Suprapubic skin (tissue), 4 donors: Measurements from ENCODE around the gene MAD1L1. TPM values are rescaled to one million over a fixed set of nuclear protein-coding genes. Genes with fewer than 3 reads are reported as not detected.
A peak's percentile ranks its signal among the peaks of the same experiment; 100 is the strongest.

Experiments
- DNase-seq, 2 donors: peaks; one replicate each; pipeline ENCODE4 v3.0.0-alpha.2; 2019; ENCODE audit warnings: low spot score in 2 of 2
- H3K27ac ChIP-seq: fragments of 200-600 bp; sonication (generic); one replicate; pipeline ENCODE4 v1.5.1; 2019
- H3K27me3 ChIP-seq: fragments of 200-600 bp; sonication (generic); one replicate; pipeline ENCODE4 v1.5.1; 2019
- H3K36me3 ChIP-seq: fragments of 200-600 bp; sonication (generic); one replicate; pipeline ENCODE4 v1.5.1; 2019
- H3K4me1 ChIP-seq: fragments of 200-600 bp; sonication (generic); one replicate; pipeline ENCODE4 v1.5.1; 2019
- H3K4me3 ChIP-seq: fragments of 200-600 bp; sonication (generic); one replicate; pipeline ENCODE4 v1.5.1; 2019; ENCODE audit warnings: mild to moderate bottlenecking
- H3K9me3 ChIP-seq: fragments of 200-600 bp; sonication (generic); one replicate; pipeline ENCODE4 v1.5.1; 2019
- EP300 ChIP-seq: sonication (generic); formaldehyde crosslinking; IDR thresholded peaks from one replicate; pipeline ENCODE4 v1.6.1; 2017; ENCODE audit warnings: antibody characterized with exemption
- POLR2A ChIP-seq, 2 donors: fragments of 450-650 bp; IDR thresholded peaks; one replicate each; pipeline ENCODE4 v1.6.1; 2017; ENCODE audit warnings: antibody characterized with exemption in 2 of 2, mild to moderate bottlenecking in 2 of 2, moderate library complexity in 2 of 2
- POLR2AphosphoS5 ChIP-seq, 3 donors: sonication (generic); formaldehyde crosslinking; IDR thresholded peaks; one replicate each; pipeline ENCODE4 v1.6.1; 2017; ENCODE audit warnings: antibody characterized with exemption in 3 of 3
- WGBS: methylation state at CpG from one replicate; pipeline ENCODE4 v1.1.5; 2018; 5-methylcytosine and 5-hydroxymethylcytosine counted together
- total RNA-seq, 4 donors: library from RNA; depleted of rRNA; stranded (reverse); fragments of >200 nt; gene quantifications; one replicate each; pipeline ENCODE4 v1.1.0, GENCODE V29; 2016
- TF ChIP-seq, protein P1 (sequence below), 2 donors: fragments of 200-600 bp in 1 of 2; fragments of 450-650 bp in 1 of 2; sonication (generic) in 1 of 2; IDR thresholded peaks; one replicate each; pipeline ENCODE4 v1.5.1; 2016 to 2019; ENCODE audit warnings: antibody characterized with exemption in 2 of 2, mild to moderate bottlenecking in 1 of 2, moderate library complexity in 1 of 2

Gene MAD1L1
- total RNA-seq, 4 donors from 2014 or later, result 53.2 to 69.8 (median 62.2) TPM

DNA sequence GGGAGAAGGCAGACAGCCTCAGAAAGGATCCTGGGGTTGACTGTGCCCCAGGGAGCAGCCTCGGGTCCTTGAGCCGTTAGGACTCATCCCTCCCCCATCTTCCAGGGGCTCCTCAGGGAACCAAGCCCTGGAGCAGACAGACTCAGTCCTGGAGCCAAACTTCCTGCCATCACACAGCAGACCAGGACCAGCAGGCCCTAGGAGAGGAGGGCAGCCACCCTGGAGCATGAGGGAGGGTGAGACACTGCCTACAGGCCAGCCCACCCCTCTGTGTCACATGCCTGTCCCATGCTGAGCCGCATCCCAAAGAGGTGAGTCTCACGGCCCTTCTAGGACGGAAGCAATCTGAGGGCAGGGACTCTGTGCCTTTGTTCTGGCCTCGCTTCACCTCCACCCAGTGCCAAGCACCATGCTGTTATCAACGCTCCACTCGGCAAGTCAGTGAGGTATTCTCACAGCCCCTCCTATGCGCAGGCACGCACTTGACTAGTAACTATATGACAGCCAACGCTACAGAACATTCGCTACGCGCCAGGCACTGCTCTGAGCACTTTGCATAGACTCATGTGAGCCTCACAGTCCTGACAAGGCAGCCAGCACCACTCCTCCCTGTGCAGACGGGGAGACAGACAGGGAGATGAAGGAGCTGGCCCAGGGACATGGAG lies 19.1 kb downstream of the MAD1L1 start:
- no peak overlapping the region for H3K27ac ChIP-seq
- peaks cover 81% of the 10 kb centered on the region for H3K36me3 ChIP-seq
- peak in 1 of 2 donors; percentile 13 for TF ChIP-seq POLR2A (IDR thresholded peaks at IDR 0.05)
- TF ChIP-seq EP300, result no peak
- no peaks in the 10 kb centered on the region for H3K27me3 ChIP-seq
- no peak overlapping the region for H3K4me3 ChIP-seq
- H3K4me1 ChIP-seq, result no peaks in the 10 kb centered on the region
- no peaks in the 10 kb centered on the region for H3K9me3 ChIP-seq
- DNase-seq, result no peak
- WGBS, result 92% methylated on average over 13 of the region's 15 CpGs

DNA sequence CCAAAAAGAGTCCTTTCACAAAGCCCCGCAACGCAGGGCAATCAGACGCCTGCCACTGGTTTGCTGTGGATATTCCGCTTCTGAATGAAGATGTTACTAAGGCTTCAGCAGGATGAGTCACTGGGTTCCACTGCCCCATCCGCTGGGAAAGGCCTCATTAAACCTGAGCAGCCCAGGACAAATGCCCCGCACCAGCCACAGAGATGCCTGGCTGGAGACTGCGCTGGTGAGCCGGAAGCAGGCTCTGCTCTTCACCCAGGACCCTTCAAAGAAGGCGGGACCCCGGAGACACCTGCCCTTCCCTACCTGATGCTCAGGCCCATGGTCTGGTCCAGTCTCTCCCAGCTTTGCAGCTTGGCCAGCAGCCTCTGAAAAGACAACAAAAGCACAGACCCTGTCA lies 19.8 kb downstream of the MAD1L1 start:
- Histone ChIP-seq H3K27me3 (no peaks in the 10 kb centered on the region), H3K36me3 (peaks cover 79% of the 10 kb centered on the region), H3K27ac (no peak overlapping the region), H3K4me1 (no peaks in the 10 kb centered on the region), H3K9me3 (no peaks in the 10 kb centered on the region), H3K4me3 (no peak overlapping the region)
- DNase-seq, result no peak
- TF ChIP-seq POLR2AphosphoS5 (IDR thresholded peaks at IDR 0.05) (no peak), POLR2A (IDR thresholded peaks at IDR 0.05) (no peak)
- 97% methylated on average over 10 of the region's 10 CpGs for WGBS

DNA sequence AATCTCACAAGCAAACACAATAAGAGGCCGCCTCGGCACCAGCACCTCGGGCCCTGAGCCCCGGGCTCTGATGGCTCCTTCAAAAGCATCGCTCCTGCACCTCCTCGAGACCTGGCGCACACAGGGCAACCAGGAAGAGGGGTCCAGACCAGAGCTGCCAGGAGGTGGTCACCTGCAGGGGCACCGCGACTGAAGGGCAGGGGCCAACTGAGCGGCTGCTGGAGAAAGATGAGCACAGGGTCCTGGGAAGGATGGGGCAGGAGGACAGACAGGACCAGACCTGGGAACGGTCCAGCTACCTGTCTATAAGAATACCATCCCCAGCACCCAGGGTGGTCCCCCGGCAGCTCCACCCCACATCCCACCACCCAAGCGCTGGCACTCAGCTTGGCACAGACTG lies 20.8 kb downstream of the MAD1L1 start:
- H3K36me3 ChIP-seq, result peaks cover 79% of the 10 kb centered on the region
- DNase-seq, result no peak
- H3K4me1 ChIP-seq, result no peaks in the 10 kb centered on the region
- H3K4me3 ChIP-seq, result no peak overlapping the region
- no peak overlapping the region for H3K27ac ChIP-seq
- WGBS, result 95% methylated on average over 9 of the region's 13 CpGs
- H3K27me3 ChIP-seq, result no peaks in the 10 kb centered on the region
- no peaks in the 10 kb centered on the region for H3K9me3 ChIP-seq
- TF ChIP-seq POLR2AphosphoS5 (IDR thresholded peaks at IDR 0.05), result no peak
- TF ChIP-seq EP300, result no peak
- no peak for TF ChIP-seq POLR2A (IDR thresholded peaks at IDR 0.05)

DNA sequence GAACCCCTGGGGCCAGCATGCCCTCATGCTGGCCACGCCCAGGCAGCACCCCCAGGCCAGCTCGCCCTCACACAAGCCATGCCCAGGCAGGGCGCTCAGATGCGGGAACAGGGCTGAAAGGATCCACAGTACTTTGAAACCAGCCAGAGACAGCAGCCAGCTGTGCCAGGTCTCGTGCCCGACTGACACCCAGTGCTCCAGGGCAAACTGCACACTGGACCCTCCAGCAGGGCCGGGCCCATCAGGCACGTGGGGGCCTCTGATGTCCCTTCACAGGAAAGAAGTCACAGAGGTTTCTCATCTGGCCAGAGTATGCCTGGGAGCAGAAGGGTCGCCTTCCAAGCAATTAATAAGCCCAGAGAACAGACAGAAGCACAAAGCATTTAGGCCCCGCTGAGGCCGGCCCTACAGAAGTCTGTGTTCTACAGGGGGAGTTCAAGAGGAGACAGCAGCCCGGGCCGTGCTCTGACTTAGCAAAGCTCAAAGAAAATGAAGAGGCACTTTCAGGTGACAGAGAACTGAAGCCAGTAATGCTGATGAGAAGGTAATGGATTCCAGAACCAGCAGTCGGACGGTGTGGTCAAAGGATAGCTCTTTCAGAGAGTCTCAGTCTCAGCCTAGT lies 21.4 kb downstream of the MAD1L1 start:
- Histone ChIP-seq H3K9me3 (no peaks in the 10 kb centered on the region), H3K4me1 (no peaks in the 10 kb centered on the region), H3K27ac (no peak overlapping the region), H3K27me3 (no peaks in the 10 kb centered on the region), H3K4me3 (no peak overlapping the region), H3K36me3 (peaks cover 73% of the 10 kb centered on the region)
- DNase-seq, result no peak
- 79% methylated on average over 7 of the region's 15 CpGs for WGBS
- TF ChIP-seq, protein P1, sequence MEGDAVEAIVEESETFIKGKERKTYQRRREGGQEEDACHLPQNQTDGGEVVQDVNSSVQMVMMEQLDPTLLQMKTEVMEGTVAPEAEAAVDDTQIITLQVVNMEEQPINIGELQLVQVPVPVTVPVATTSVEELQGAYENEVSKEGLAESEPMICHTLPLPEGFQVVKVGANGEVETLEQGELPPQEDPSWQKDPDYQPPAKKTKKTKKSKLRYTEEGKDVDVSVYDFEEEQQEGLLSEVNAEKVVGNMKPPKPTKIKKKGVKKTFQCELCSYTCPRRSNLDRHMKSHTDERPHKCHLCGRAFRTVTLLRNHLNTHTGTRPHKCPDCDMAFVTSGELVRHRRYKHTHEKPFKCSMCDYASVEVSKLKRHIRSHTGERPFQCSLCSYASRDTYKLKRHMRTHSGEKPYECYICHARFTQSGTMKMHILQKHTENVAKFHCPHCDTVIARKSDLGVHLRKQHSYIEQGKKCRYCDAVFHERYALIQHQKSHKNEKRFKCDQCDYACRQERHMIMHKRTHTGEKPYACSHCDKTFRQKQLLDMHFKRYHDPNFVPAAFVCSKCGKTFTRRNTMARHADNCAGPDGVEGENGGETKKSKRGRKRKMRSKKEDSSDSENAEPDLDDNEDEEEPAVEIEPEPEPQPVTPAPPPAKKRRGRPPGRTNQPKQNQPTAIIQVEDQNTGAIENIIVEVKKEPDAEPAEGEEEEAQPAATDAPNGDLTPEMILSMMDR (IDR thresholded peaks at IDR 0.05), result no peak
- no peak for TF ChIP-seq EP300
- TF ChIP-seq POLR2AphosphoS5 (IDR thresholded peaks at IDR 0.05), result no peak

DNA sequence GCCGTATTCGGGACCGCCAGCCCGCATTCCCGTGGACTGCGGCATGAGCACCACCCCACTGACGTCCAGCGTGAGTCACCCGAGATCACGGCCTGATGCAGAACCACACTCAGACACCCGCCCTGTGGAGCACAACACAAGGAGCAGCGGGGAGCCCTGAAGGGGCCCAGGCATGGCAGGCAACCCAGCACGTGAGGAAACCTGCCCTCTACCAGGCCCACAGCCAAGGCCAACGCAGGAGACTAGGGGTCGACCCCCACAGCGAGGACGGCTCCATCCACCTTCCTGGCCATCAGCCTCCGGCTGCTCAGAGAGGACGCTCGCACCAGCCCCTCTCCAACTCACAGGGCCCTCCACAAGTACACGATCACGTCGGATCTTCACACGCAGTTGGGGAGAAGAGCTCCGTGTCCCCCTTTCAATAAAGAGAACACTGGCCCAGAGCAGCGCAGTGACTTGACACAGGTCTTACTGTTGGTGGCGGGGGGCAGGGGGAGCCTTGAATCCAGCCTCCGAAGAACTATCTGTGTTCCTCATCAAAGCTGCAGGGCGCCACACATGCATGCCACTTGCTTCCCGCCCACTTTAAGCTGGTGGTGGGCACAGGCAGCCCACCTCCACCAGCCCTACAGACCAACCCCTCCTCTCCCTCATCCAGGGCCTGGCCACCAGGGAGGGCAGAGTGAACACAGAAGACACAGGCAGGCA lies 22.0 kb downstream of the MAD1L1 start:
- H3K4me1 ChIP-seq, result no peaks in the 10 kb centered on the region
- TF ChIP-seq, protein P1 (IDR thresholded peaks at IDR 0.05), result no peak
- no peak for TF ChIP-seq POLR2AphosphoS5 (IDR thresholded peaks at IDR 0.05)
- no peak for TF ChIP-seq POLR2A (IDR thresholded peaks at IDR 0.05)
- TF ChIP-seq EP300, result no peak
- no peak overlapping the region for H3K27ac ChIP-seq
- 88% methylated on average over 18 of the region's 30 CpGs for WGBS
- H3K27me3 ChIP-seq, result no peaks in the 10 kb centered on the region
- H3K36me3 ChIP-seq, result peaks cover 67% of the 10 kb centered on the region
- DNase-seq, result peak in 1 of 2 donors; percentile 48
- no peak overlapping the region for H3K4me3 ChIP-seq
- no peaks in the 10 kb centered on the region for H3K9me3 ChIP-seq

DNA sequence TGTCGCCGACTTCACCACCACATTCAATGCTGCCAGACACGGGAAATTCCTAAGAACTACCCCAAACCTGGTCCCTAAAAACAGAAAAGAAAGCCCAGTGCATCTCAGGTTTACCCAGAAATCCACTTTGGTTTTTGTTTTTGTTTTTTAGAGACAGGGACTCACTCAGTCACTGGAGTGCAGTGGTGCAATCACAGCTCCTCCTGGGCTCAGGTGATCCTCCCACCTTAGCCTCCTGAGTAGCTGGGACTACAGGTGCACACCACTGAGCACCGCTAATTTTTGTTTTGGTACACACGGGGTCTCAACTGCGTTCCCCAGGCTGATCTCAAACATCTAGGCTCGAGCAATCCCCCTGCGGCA lies 22.8 kb downstream of the MAD1L1 start:
- Histone ChIP-seq H3K4me1 (no peaks in the 10 kb centered on the region), H3K27ac (no peak overlapping the region), H3K36me3 (peaks cover 59% of the 10 kb centered on the region), H3K9me3 (no peaks in the 10 kb centered on the region), H3K27me3 (no peaks in the 10 kb centered on the region), H3K4me3 (no peak overlapping the region)
- DNase-seq, result no peak
- TF ChIP-seq POLR2AphosphoS5 (IDR thresholded peaks at IDR 0.05), result no peak
- TF ChIP-seq EP300, result no peak
- TF ChIP-seq, protein P1 (IDR thresholded peaks at IDR 0.05), result no peak
- WGBS, result 87% methylated on average over 7 of the region's 8 CpGs
